Stimulated activated naive CD4-positive, alpha-beta T cell (primary cell): ENCODE results near the gene CFAP91.

Experiments used
- DNase-seq, 6 experiments: peaks; one replicate each; lab custom pipeline; 2025; lab: John Stamatoyannopoulos, UW

The CFAP91 gene

GRCh38 chr3:119743921-119744320 lies 41.1 kb downstream of the CFAP91 start:
- no peak for DNase-seq

GRCh38 chr3:119745942-119746341 lies 43.1 kb downstream of the CFAP91 start:
- DNase-seq: no peak

GRCh38 chr3:119746423-119746822 lies 43.6 kb downstream of the CFAP91 start:
- DNase-seq: no peak

- DNase-seq: no peak
Observed at GRCh38 chr3:119747357-119747756, 44.5 kb downstream of the CFAP91 start.

GRCh38 chr3:119748991-119749390 lies 46.2 kb downstream of the CFAP91 start:
- no peak for DNase-seq

GRCh38 chr3:119751423-119751822 lies 48.6 kb downstream of the CFAP91 start:
- no peak for DNase-seq
